HG03280 (cell line): ENCODE data around the gene TPK1.
"Not testable (repeated sequence)": the region's sequence is repeated elsewhere in the genome, so short reads cannot be mapped to it uniquely, and the experiment has no call there.

Experiments used
- ATAC-seq: cut with Tn5 transposase; IDR thresholded peaks from one replicate; pipeline ENCODE4 v1.9.1; 2021; ENCODE audit warnings: mild to moderate bottlenecking, moderate library complexity; ENCODE audit not compliant: unreplicated experiment

TPK1 gene

GRCh38 chr7:144653449-144653848, 182.4 kb downstream of the TPK1 start:
- no peak for ATAC-seq

GRCh38 chr7:144650439-144650838, 185.4 kb downstream of the TPK1 start:
- ATAC-seq = no peak

GRCh38 chr7:144649120-144649519, 186.7 kb downstream of the TPK1 start:
- no peak for ATAC-seq

- ATAC-seq = no peak
Observed at GRCh38 chr7:144641389-144642044, 194.3 kb downstream of the TPK1 start.

GRCh38 chr7:144632724-144633123, 203.1 kb downstream of the TPK1 start:
- no peak for ATAC-seq

- ATAC-seq = no peak
Observed at GRCh38 chr7:144629598-144629997, 206.3 kb downstream of the TPK1 start.

- no peak for ATAC-seq
Observed at GRCh38 chr7:144629011-144629410, 206.8 kb downstream of the TPK1 start.

- ATAC-seq = no peak
Observed at GRCh38 chr7:144628176-144628575, 207.7 kb downstream of the TPK1 start.

- no peak for ATAC-seq
Observed at GRCh38 chr7:144622745-144623144, 213.1 kb downstream of the TPK1 start.

GRCh38 chr7:144606261-144606660, 229.6 kb downstream of the TPK1 start:
- no peak for ATAC-seq

GRCh38 chr7:144596953-144597352, 238.9 kb downstream of the TPK1 start:
- no peak for ATAC-seq

- ATAC-seq = no peak
Observed at GRCh38 chr7:144594580-144594979, 241.3 kb downstream of the TPK1 start.

GRCh38 chr7:144588559-144589051, 247.2 kb downstream of the TPK1 start:
- no peak for ATAC-seq

- ATAC-seq = no peak
Observed at GRCh38 chr7:144587701-144588100, 248.2 kb downstream of the TPK1 start.

- no peak for ATAC-seq
Observed at GRCh38 chr7:144584726-144585125, 251.1 kb downstream of the TPK1 start.

- no peak for ATAC-seq
Observed at GRCh38 chr7:144579687-144580086, 256.2 kb downstream of the TPK1 start.

- ATAC-seq = no peak
Observed at GRCh38 chr7:144575456-144575855, 260.4 kb downstream of the TPK1 start.

GRCh38 chr7:144574753-144575152, 261.1 kb downstream of the TPK1 start:
- ATAC-seq = not testable (repeated sequence)

GRCh38 chr7:144568233-144568632, 267.6 kb downstream of the TPK1 start:
- ATAC-seq = no peak

- no peak for ATAC-seq
Observed at GRCh38 chr7:144565586-144565985, 270.3 kb downstream of the TPK1 start.

GRCh38 chr7:144549861-144550260, 286.0 kb downstream of the TPK1 start:
- ATAC-seq = no peak

- ATAC-seq = no peak
Observed at GRCh38 chr7:144548556-144548955, 287.3 kb downstream of the TPK1 start.

GRCh38 chr7:144547888-144548287, 288.0 kb downstream of the TPK1 start:
- ATAC-seq = no peak
